ENCODE results near the gene PLCL2. TPM values are rescaled to one million over a fixed set of nuclear protein-coding genes. Genes with fewer than 3 reads are reported as not detected.

Gene PLCL2
- total RNA-seq, 1 experiment from 2014 or later: 32.1 TPM

DNA sequence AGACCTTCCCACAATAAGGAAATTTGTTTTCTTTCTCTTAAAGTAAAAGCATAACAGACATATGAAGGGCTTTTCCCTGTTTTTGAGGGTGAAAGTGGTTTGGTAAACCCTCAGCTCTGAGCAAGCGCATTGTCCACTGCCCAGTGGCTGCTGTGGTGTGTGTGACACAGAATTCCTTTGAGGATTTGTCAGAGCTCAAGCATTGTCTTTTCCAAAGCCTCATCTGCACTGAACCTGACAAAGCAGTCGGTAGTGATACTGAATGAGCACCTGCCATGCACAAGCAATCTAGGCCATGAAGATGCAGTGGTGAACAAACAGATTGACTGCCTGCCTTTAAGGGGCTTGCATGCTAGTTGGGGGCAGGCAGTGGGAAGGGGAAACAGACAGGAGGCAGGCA is 128.3 kb downstream of the PLCL2 start:
- Histone ChIP-seq H3K56ac (ENCODE audit: insufficient read length, low read depth, low read length) (no peak overlapping the region), H2BK15ac (ENCODE audit: low read depth, low read length) (no peak overlapping the region), H2BK120ac (ENCODE audit: low read depth, low read length, poor library complexity, severe bottlenecking) (no peak overlapping the region), H3K27me3 (ENCODE audit: insufficient read depth, low read length) (no peaks in the 10 kb centered on the region), H2AK5ac (ENCODE audit: insufficient read length, low read length) (no peak overlapping the region), H2BK5ac (ENCODE audit: insufficient read length, low read length) (no peak overlapping the region), H3K27ac (ENCODE audit: insufficient read length, low read depth, low read length) (no peak overlapping the region), H4K8ac (replicated peaks; ENCODE audit: insufficient read length, low read depth, low read length) (no peak overlapping the region), H4K5ac (ENCODE audit: insufficient read length, low read depth, low read length) (no peak overlapping the region), H3K4me1 (ENCODE audit: insufficient read depth, low read length) (no peaks in the 10 kb centered on the region; the same call in 1 of the 2 replicates), H4K91ac (ENCODE audit: insufficient read length, low read depth, low read length) (no peak overlapping the region), H2BK12ac (ENCODE audit: insufficient read length, low read depth, low read length) (no peak overlapping the region), H3K18ac (ENCODE audit: insufficient read length, low read depth, low read length) (no peak overlapping the region), H3T11ph (ENCODE audit: low read length) (no peak overlapping the region), H3K9ac (ENCODE audit: extremely low read depth, insufficient read length, low read length) (no peak overlapping the region), H3K23me2 (ENCODE audit: insufficient read length, low read depth, low read length, poor library complexity, severe bottlenecking) (peaks cover 2% of the 10 kb centered on the region), H3K79me2 (ENCODE audit: insufficient read depth, low read length) (no peaks in the 10 kb centered on the region), H2AFZ (ENCODE audit: low read length) (no peak overlapping the region), H2BK20ac (ENCODE audit: low read depth, low read length, poor library complexity, severe bottlenecking) (no peak overlapping the region), H4K20me1 (ENCODE audit: control insufficient read depth, insufficient read depth, insufficient read length) (no peaks in the 10 kb centered on the region), H3K14ac (ENCODE audit: insufficient read depth, low read length) (no peak overlapping the region), H3K23ac (ENCODE audit: insufficient read length, low read depth, low read length) (no peak overlapping the region), H3K4ac (ENCODE audit: low read depth, low read length) (no peak overlapping the region), H3K4me2 (ENCODE audit: insufficient read depth, insufficient read length, low read length) (no peak overlapping the region), H3K9me3 (ENCODE audit: control insufficient read depth, low read depth, low read length) (no peaks in the 10 kb centered on the region), H3K79me1 (ENCODE audit: insufficient read depth, low read depth, low read length, poor library complexity, severe bottlenecking) (no peaks in the 10 kb centered on the region)
- peaks cover 20 to 23% of the 10 kb centered on the region in 2 experiments for H3K4me1 Mint-ChIP-seq
- WGBS (ENCODE audit: extremely low coverage, insufficient read length, low lambda C conversion rate): no CpG with 5 or more reads among the region's 2 CpGs
- no peak for TF ChIP-seq CTCF (conservative IDR thresholded peaks at IDR 0.05)
- no peak overlapping the region for H3K27ac Mint-ChIP-seq
- H3K4me3 Mint-ChIP-seq: no peak overlapping the region
- H3K9me3 Mint-ChIP-seq: no peaks in the 10 kb centered on the region
- H3K36me3 Mint-ChIP-seq (ENCODE audit: insufficient read depth in 1 of 3, low read depth in 3 of 3): peaks cover 0 to 39% (median 35%) of the 10 kb centered on the region in 3 experiments; a peak in 4 of 7 replicates
- peaks cover 4% of the 10 kb centered on the region for H3K27me3 Mint-ChIP-seq (ENCODE audit: low read depth)
- no peak for DNase-seq
